Stomach smooth muscle (tissue), 2 donors: ENCODE data around the gene NME4.
"Not testable (repeated sequence)": the region's sequence is repeated elsewhere in the genome, so short reads cannot be mapped to it uniquely, and the experiment has no call there.

Experiments
- H3K27ac ChIP-seq: one replicate; pipeline ENCODE4 v1.7.0; 2013; ENCODE audit warnings: mild to moderate bottlenecking, low read length, inconsistent platforms
- H3K27me3 ChIP-seq, 2 donors: one replicate each; pipeline ENCODE4 v1.7.0; 2013; ENCODE audit warnings: low read length in 2 of 2; ENCODE audit not compliant: insufficient read depth in 2 of 2, control insufficient read depth in 1 of 2
- H3K36me3 ChIP-seq, 2 donors: one replicate each; pipeline ENCODE4 v1.7.0; 2013; ENCODE audit warnings: low read length in 2 of 2; ENCODE audit not compliant: control insufficient read depth in 2 of 2, insufficient read depth in 2 of 2
- H3K4me1 ChIP-seq: one replicate; pipeline ENCODE4 v1.7.0; 2013; ENCODE audit warnings: low read length; ENCODE audit not compliant: control insufficient read depth, insufficient read depth
- H3K4me3 ChIP-seq, 2 donors: one replicate each; pipeline ENCODE4 v1.7.0; 2013; ENCODE audit warnings: low read length in 2 of 2
- H3K9ac ChIP-seq, 2 donors: one replicate each; pipeline ENCODE4 v1.7.0; 2013; ENCODE audit warnings: low read length in 2 of 2, mild to moderate bottlenecking in 1 of 2
- H3K9me3 ChIP-seq, 2 donors: one replicate each; pipeline ENCODE4 v1.7.0; 2013; ENCODE audit warnings: low read length in 2 of 2; ENCODE audit not compliant: control insufficient read depth in 2 of 2
- donor health status: healthy.
- donor health status: Pancreatic carcinoma.

Gene NME4

GRCh38 chr16:378113-378820 is 18.7 kb upstream of the NME4 start:
- not testable (repeated sequence) for H3K9ac ChIP-seq
- peaks cover 9 to 13% of the 10 kb centered on the region in 2 donors for H3K36me3 ChIP-seq

GRCh38 chr16:378821-379182 is 18.2 kb upstream of the NME4 start:
- H3K27ac ChIP-seq, result no peak overlapping the region
- peaks cover 6 to 13% of the 10 kb centered on the region in 2 donors for H3K36me3 ChIP-seq
- no peak overlapping the region for H3K4me3 ChIP-seq
- H3K4me1 ChIP-seq, result peaks cover 28% of the 10 kb centered on the region
- H3K27me3 ChIP-seq, result no peaks in the 10 kb centered on the region
- H3K9ac ChIP-seq, result no peak overlapping the region
- no peaks in the 10 kb centered on the region for H3K9me3 ChIP-seq

More at GRCh38 chr16:378113-378820, 18.7 kb upstream of the NME4 start:
- peaks cover 28% of the 10 kb centered on the region for H3K4me1 ChIP-seq
- H3K4me3 ChIP-seq, H3K27me3 ChIP-seq, H3K27ac ChIP-seq, H3K9me3 ChIP-seq: not testable (repeated sequence)

- Histone ChIP-seq H3K27me3 (no peaks in the 10 kb centered on the region), H3K9me3 (no peaks in the 10 kb centered on the region), H3K9ac (no peak overlapping the region), H3K27ac (no peak overlapping the region), H3K36me3 (peaks cover 6 to 11% of the 10 kb centered on the region in 2 donors), H3K4me1 (peaks cover 28% of the 10 kb centered on the region), H3K4me3 (no peak overlapping the region)
Measured at GRCh38 chr16:379183-379960, 17.6 kb upstream of the NME4 start.

GRCh38 chr16:379961-380761 is 16.8 kb upstream of the NME4 start:
- Histone ChIP-seq H3K36me3 (peaks cover under 1 to 6% of the 10 kb centered on the region in 2 donors), H3K4me3 (peak overlapping the region in 1 of 2 donors; percentile 49), H3K9ac (peak overlapping the region in 1 of 2 donors; percentile 66), H3K27ac (no peak overlapping the region), H3K27me3 (no peaks in the 10 kb centered on the region), H3K4me1 (peaks cover 28% of the 10 kb centered on the region), H3K9me3 (no peaks in the 10 kb centered on the region)

GRCh38 chr16:380762-381011 is 16.3 kb upstream of the NME4 start:
- Histone ChIP-seq H3K27me3 (no peaks in the 10 kb centered on the region), H3K9ac (peak overlapping the region; percentile 64 to 66), H3K27ac (no peak overlapping the region), H3K4me3 (peak overlapping the region; percentile 49 to 76), H3K36me3 (peaks cover 0 to 5% of the 10 kb centered on the region in 2 donors), H3K4me1 (peaks cover 28% of the 10 kb centered on the region), H3K9me3 (no peaks in the 10 kb centered on the region)

GRCh38 chr16:381012-381788 is 15.8 kb upstream of the NME4 start:
- H3K27me3 ChIP-seq, result no peaks in the 10 kb centered on the region
- no peak overlapping the region for H3K27ac ChIP-seq
- H3K36me3 ChIP-seq, result peaks cover 0 to 5% of the 10 kb centered on the region in 2 donors
- H3K4me1 ChIP-seq, result peaks cover 28% of the 10 kb centered on the region
- H3K9me3 ChIP-seq, result no peaks in the 10 kb centered on the region
- peak overlapping the region; percentile 49 to 76 for H3K4me3 ChIP-seq
- peak overlapping the region; percentile 64 to 66 for H3K9ac ChIP-seq

- peak within 1 kb of the TSS; percentile 37 for H3K27ac ChIP-seq
- H3K9me3 ChIP-seq, result no peaks in the 10 kb centered on the region
- peak within 1 kb of the TSS; percentile 64 to 76 for H3K9ac ChIP-seq
- no peaks in the 10 kb centered on the region for H3K27me3 ChIP-seq
- peak within 1 kb of the TSS; percentile 80 to 84 for H3K4me3 ChIP-seq
- H3K4me1 ChIP-seq, result peaks cover 28% of the 10 kb centered on the region
- peaks cover 0 to under 1% of the 10 kb centered on the region in 2 donors for H3K36me3 ChIP-seq
Measured at GRCh38 chr16:381789-382717, 14.9 kb upstream of the NME4 start, which contains the start of gene PGAP6. Gene PGAP6, minus strand, starts transcription at chr16:381978. Its CDS starts 157 bp downstream, at chr16:381821.

GRCh38 chr16:383326-384051 is 13.5 kb upstream of the NME4 start:
- peak overlapping the region in 1 of 2 donors; percentile 35 for H3K4me3 ChIP-seq
- H3K4me1 ChIP-seq, result peaks cover 30% of the 10 kb centered on the region

GRCh38 chr16:386641-387156 is 10.3 kb upstream of the NME4 start:
- H3K9me3 ChIP-seq, result no peaks in the 10 kb centered on the region
- H3K9ac ChIP-seq, result no peak overlapping the region
- no peaks in the 10 kb centered on the region for H3K27me3 ChIP-seq
- H3K4me1 ChIP-seq, result peaks cover 17% of the 10 kb centered on the region
- no peak overlapping the region for H3K4me3 ChIP-seq
- no peak overlapping the region for H3K27ac ChIP-seq
- no peaks in the 10 kb centered on the region for H3K36me3 ChIP-seq

More at GRCh38 chr16:383326-384051, 13.5 kb upstream of the NME4 start:
- no peaks in the 10 kb centered on the region for H3K9me3 ChIP-seq
- H3K9ac ChIP-seq, result no peak overlapping the region
- H3K36me3 ChIP-seq, result no peaks in the 10 kb centered on the region
- H3K27me3 ChIP-seq, result no peaks in the 10 kb centered on the region
- H3K27ac ChIP-seq, result no peak overlapping the region
